ENCODE results near the gene SAP30BP. TPM values are rescaled to one million over a fixed set of nuclear protein-coding genes. Genes with fewer than 3 reads are reported as not detected.

SAP30BP gene
- total and polyA plus RNA-seq, 2 experiments from 2014 or later, result 44.9 to 97.9 TPM

- ATAC-seq (no peak), DNase-seq (ENCODE audit: low spot score) (no peak)
- H3K79me2 ChIP-seq (replicated peaks; ENCODE audit: insufficient read depth), result no peaks in the 10 kb centered on the region
- no peak overlapping the region for H3K27ac Mint-ChIP-seq
- no peak overlapping the region for H2AFZ ChIP-seq
- no peaks in the 10 kb centered on the region for H3K36me3 ChIP-seq (ENCODE audit: insufficient read depth)
- H3K4me3 ChIP-seq, result no peak overlapping the region
- no peak overlapping the region for H3K4me3 Mint-ChIP-seq
- H3K4me1 ChIP-seq (ENCODE audit: insufficient read depth), result peaks cover 9% of the 10 kb centered on the region
- H4K20me1 ChIP-seq (replicated peaks; ENCODE audit: insufficient read depth), result no peaks in the 10 kb centered on the region; the same call in 1 of the 2 replicates
- no peaks in the 10 kb centered on the region for H3K9me3 Mint-ChIP-seq
- peaks cover 20% of the 10 kb centered on the region for H3K27me3 Mint-ChIP-seq (ENCODE audit: insufficient read depth, low read depth, poor library complexity)
- 0 out of 2 replicates have a peak overlapping the region, but pooled peaks have one; percentile 45 for H3K27ac ChIP-seq (ENCODE audit: low read depth)
- no peaks in the 10 kb centered on the region for H3F3A ChIP-seq (replicated peaks; ENCODE audit: low read depth)
- no peak for TF ChIP-seq ETS1 (IDR thresholded peaks at IDR 0.05)
- no peak for TF ChIP-seq REST (IDR thresholded peaks at IDR 0.05; ENCODE audit: unreplicated experiment)
- no peak for TF ChIP-seq STAT1 (IDR thresholded peaks at IDR 0.05; ENCODE audit: unreplicated experiment)
- TF ChIP-seq CREB1 (CRISPR knock-in tag; IDR thresholded peaks at IDR 0.05; ENCODE audit: low read depth), result no peak
- TF ChIP-seq EZH2 (IDR thresholded peaks at IDR 0.05; ENCODE audit: low read depth, unreplicated experiment), result no peak
- H3K4me1 Mint-ChIP-seq, result peaks cover 22% of the 10 kb centered on the region
- no peak overlapping the region for H3K4me2 ChIP-seq
- H3K27me3 ChIP-seq (ENCODE audit: insufficient read depth), result no peaks in the 10 kb centered on the region
- peaks cover 5% of the 10 kb centered on the region; the same call in 1 of the 3 replicates for H3K36me3 Mint-ChIP-seq (ENCODE audit: low read depth)
- H3K9me2 ChIP-seq (ENCODE audit: insufficient read depth), result no peaks in the 10 kb centered on the region
Measured at GRCh38 chr17:75632428-75632827, 34.7 kb upstream of the SAP30BP start.

GRCh38 chr17:75632863-75633485 lies 34.2 kb upstream of the SAP30BP start, which contains the start of gene SMIM5:
Gene SMIM5, plus strand, starts transcription at chr17:75633434. Its CDS starts 6,768 bp downstream, at chr17:75640202.
- Histone ChIP-seq H3K27ac (ENCODE audit: low read depth) (0 out of 2 replicates have a peak within 1 kb of the TSS, but pooled peaks have one; percentile 45), H3K79me2 (replicated peaks; ENCODE audit: insufficient read depth) (no peaks in the 10 kb centered on the region), H3K4me2 (peak within 1 kb of the TSS; percentile 69), H3K36me3 (ENCODE audit: insufficient read depth) (no peaks in the 10 kb centered on the region), H3F3A (replicated peaks; ENCODE audit: low read depth) (no peaks in the 10 kb centered on the region), H3K4me3 (peak within 1 kb of the TSS; percentile 43), H4K20me1 (replicated peaks; ENCODE audit: insufficient read depth) (no peaks in the 10 kb centered on the region; the same call in 1 of the 2 replicates), H2AFZ (no peak within 1 kb of the TSS), H3K27me3 (ENCODE audit: insufficient read depth) (no peaks in the 10 kb centered on the region), H3K9me2 (ENCODE audit: insufficient read depth) (no peaks in the 10 kb centered on the region), H3K4me1 (ENCODE audit: insufficient read depth) (peaks cover 9% of the 10 kb centered on the region)
- H3K27me3 Mint-ChIP-seq (ENCODE audit: insufficient read depth, low read depth, poor library complexity), result peaks cover 20% of the 10 kb centered on the region
- DNase-seq (ENCODE audit: low spot score), result peak; percentile 87
- H3K36me3 Mint-ChIP-seq (ENCODE audit: low read depth), result peaks cover 5% of the 10 kb centered on the region; the same call in 1 of the 3 replicates
- peak within 1 kb of the TSS; percentile 37 for H3K4me3 Mint-ChIP-seq
- no peak for TF ChIP-seq NANOG (IDR thresholded peaks at IDR 0.05; ENCODE audit: borderline replicate concordance)
- no peak for TF ChIP-seq REST (IDR thresholded peaks at IDR 0.05; ENCODE audit: unreplicated experiment)
- TF ChIP-seq CTCF (conservative IDR thresholded peaks at IDR 0.05; ENCODE audit: low read depth in 2 of 2), result peak; percentile 93 to 94
- H3K4me1 Mint-ChIP-seq, result peaks cover 22% of the 10 kb centered on the region
- ATAC-seq, result peak; percentile 81
- no peak within 1 kb of the TSS for H3K27ac Mint-ChIP-seq
- no peaks in the 10 kb centered on the region for H3K9me3 Mint-ChIP-seq

Measured in GM23338 (cell line).